Measurements from ENCODE around the gene SUV39H2.
"Not testable (repeated sequence)": the region's sequence is repeated elsewhere in the genome, so short reads cannot be mapped to it uniquely, and the experiment has no call there.

SUV39H2 gene

DNA sequence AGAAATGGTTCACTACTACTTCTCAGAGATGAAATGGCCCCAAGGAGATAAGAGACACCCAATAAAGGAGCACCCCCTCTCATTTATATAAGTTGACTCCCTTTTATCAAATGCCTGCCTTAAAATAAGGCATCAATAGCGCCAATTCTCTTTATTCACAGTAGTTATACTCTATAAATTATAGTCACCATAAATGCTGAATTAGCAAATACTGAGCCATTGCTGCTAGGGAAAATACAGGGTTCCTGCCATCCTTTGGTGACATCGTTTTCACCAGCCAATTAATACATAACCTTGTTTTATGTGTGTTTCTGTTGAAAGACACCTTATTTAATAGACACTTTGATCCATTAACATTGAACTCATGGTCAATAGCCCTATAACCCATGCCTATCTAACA is 46.6 kb downstream of the SUV39H2 start:
- ATAC-seq (ENCODE audit: low read depth) (no peak), DNase-seq (ENCODE audit: low spot score) (no peak)
- Histone ChIP-seq H3K4me1 (ENCODE audit: insufficient read depth, poor library complexity, severe bottlenecking) (no peaks in the 10 kb centered on the region), H3K36me3 (ENCODE audit: low read depth) (peaks cover 86% of the 10 kb centered on the region), H3K9me3 (ENCODE audit: severe bottlenecking) (no peaks in the 10 kb centered on the region), H3K27me3 (ENCODE audit: insufficient read depth, poor library complexity, severe bottlenecking) (no peaks in the 10 kb centered on the region), H3K27ac (ENCODE audit: poor library complexity, severe bottlenecking) (no peak overlapping the region), H3K4me3 (ENCODE audit: severe bottlenecking) (no peak overlapping the region)
- TF ChIP-seq, protein P1, sequence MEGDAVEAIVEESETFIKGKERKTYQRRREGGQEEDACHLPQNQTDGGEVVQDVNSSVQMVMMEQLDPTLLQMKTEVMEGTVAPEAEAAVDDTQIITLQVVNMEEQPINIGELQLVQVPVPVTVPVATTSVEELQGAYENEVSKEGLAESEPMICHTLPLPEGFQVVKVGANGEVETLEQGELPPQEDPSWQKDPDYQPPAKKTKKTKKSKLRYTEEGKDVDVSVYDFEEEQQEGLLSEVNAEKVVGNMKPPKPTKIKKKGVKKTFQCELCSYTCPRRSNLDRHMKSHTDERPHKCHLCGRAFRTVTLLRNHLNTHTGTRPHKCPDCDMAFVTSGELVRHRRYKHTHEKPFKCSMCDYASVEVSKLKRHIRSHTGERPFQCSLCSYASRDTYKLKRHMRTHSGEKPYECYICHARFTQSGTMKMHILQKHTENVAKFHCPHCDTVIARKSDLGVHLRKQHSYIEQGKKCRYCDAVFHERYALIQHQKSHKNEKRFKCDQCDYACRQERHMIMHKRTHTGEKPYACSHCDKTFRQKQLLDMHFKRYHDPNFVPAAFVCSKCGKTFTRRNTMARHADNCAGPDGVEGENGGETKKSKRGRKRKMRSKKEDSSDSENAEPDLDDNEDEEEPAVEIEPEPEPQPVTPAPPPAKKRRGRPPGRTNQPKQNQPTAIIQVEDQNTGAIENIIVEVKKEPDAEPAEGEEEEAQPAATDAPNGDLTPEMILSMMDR (IDR thresholded peaks at IDR 0.05; ENCODE audit: poor library complexity, severe bottlenecking), result no peak

GRCh38 chr10:14926061-14926470 is 47.4 kb downstream of the SUV39H2 start:
- H3K4me3 ChIP-seq (ENCODE audit: severe bottlenecking), result no peak overlapping the region
- no peak for ATAC-seq (ENCODE audit: low read depth)
- H3K27me3 ChIP-seq (ENCODE audit: insufficient read depth, poor library complexity, severe bottlenecking), result no peaks in the 10 kb centered on the region
- H3K27ac ChIP-seq (ENCODE audit: poor library complexity, severe bottlenecking), result no peak overlapping the region
- no peak for DNase-seq (ENCODE audit: low spot score)
- H3K4me1 ChIP-seq (ENCODE audit: insufficient read depth, poor library complexity, severe bottlenecking), result no peaks in the 10 kb centered on the region
- no peaks in the 10 kb centered on the region for H3K9me3 ChIP-seq (ENCODE audit: severe bottlenecking)
- TF ChIP-seq, protein P1 (IDR thresholded peaks at IDR 0.05; ENCODE audit: poor library complexity, severe bottlenecking), result no peak
- H3K36me3 ChIP-seq (ENCODE audit: low read depth), result peaks cover 87% of the 10 kb centered on the region

- Histone ChIP-seq H3K27me3 (ENCODE audit: insufficient read depth, poor library complexity, severe bottlenecking) (no peaks in the 10 kb centered on the region), H3K4me3 (ENCODE audit: severe bottlenecking) (no peak overlapping the region), H3K27ac (ENCODE audit: poor library complexity, severe bottlenecking) (no peak overlapping the region), H3K36me3 (ENCODE audit: low read depth) (peaks cover 89% of the 10 kb centered on the region), H3K4me1 (ENCODE audit: insufficient read depth, poor library complexity, severe bottlenecking) (no peaks in the 10 kb centered on the region), H3K9me3 (ENCODE audit: severe bottlenecking) (no peaks in the 10 kb centered on the region)
- TF ChIP-seq, protein P1 (IDR thresholded peaks at IDR 0.05; ENCODE audit: poor library complexity, severe bottlenecking), result no peak
- ATAC-seq (ENCODE audit: low read depth), result no peak
- no peak for DNase-seq (ENCODE audit: low spot score)
Observed at GRCh38 chr10:14926722-14927416, 48.2 kb downstream of the SUV39H2 start.

- Histone ChIP-seq H3K36me3 (ENCODE audit: low read depth) (peaks cover 77% of the 10 kb centered on the region), H3K27me3 (ENCODE audit: insufficient read depth, poor library complexity, severe bottlenecking) (no peaks in the 10 kb centered on the region), H3K9me3 (ENCODE audit: severe bottlenecking) (no peaks in the 10 kb centered on the region), H3K4me1 (ENCODE audit: insufficient read depth, poor library complexity, severe bottlenecking) (no peaks in the 10 kb centered on the region), H3K27ac (ENCODE audit: poor library complexity, severe bottlenecking) (no peak overlapping the region), H3K4me3 (ENCODE audit: severe bottlenecking) (no peak overlapping the region)
- ATAC-seq (ENCODE audit: low read depth), result no peak
- DNase-seq (ENCODE audit: low spot score), result no peak
- TF ChIP-seq, protein P1 (IDR thresholded peaks at IDR 0.05; ENCODE audit: poor library complexity, severe bottlenecking), result no peak
Observed at GRCh38 chr10:14930610-14931009, 51.9 kb downstream of the SUV39H2 start.

- no peaks in the 10 kb centered on the region for H3K9me3 ChIP-seq (ENCODE audit: severe bottlenecking)
- H3K27me3 ChIP-seq (ENCODE audit: insufficient read depth, poor library complexity, severe bottlenecking), result no peaks in the 10 kb centered on the region
- no peak overlapping the region for H3K4me3 ChIP-seq (ENCODE audit: severe bottlenecking)
- H3K27ac ChIP-seq (ENCODE audit: poor library complexity, severe bottlenecking), result no peak overlapping the region
- TF ChIP-seq, protein P1 (IDR thresholded peaks at IDR 0.05; ENCODE audit: poor library complexity, severe bottlenecking), result no peak
- ATAC-seq (ENCODE audit: low read depth), result no peak
- DNase-seq (ENCODE audit: low spot score), result no peak
- H3K4me1 ChIP-seq (ENCODE audit: insufficient read depth, poor library complexity, severe bottlenecking), result no peaks in the 10 kb centered on the region
- H3K36me3 ChIP-seq (ENCODE audit: low read depth), result peaks cover 49% of the 10 kb centered on the region
Observed at GRCh38 chr10:14936584-14936983, 57.9 kb downstream of the SUV39H2 start.

GRCh38 chr10:14938971-14939370 is 60.3 kb downstream of the SUV39H2 start:
- not testable (repeated sequence) for H3K27me3 ChIP-seq (ENCODE audit: insufficient read depth, poor library complexity, severe bottlenecking); H3K4me3 ChIP-seq (ENCODE audit: severe bottlenecking); DNase-seq (ENCODE audit: low spot score); H3K27ac ChIP-seq (ENCODE audit: poor library complexity, severe bottlenecking); ATAC-seq (ENCODE audit: low read depth); H3K9me3 ChIP-seq (ENCODE audit: severe bottlenecking); H3K4me1 ChIP-seq (ENCODE audit: insufficient read depth, poor library complexity, severe bottlenecking)
- H3K36me3 ChIP-seq (ENCODE audit: low read depth), result peaks cover 34% of the 10 kb centered on the region

DNA sequence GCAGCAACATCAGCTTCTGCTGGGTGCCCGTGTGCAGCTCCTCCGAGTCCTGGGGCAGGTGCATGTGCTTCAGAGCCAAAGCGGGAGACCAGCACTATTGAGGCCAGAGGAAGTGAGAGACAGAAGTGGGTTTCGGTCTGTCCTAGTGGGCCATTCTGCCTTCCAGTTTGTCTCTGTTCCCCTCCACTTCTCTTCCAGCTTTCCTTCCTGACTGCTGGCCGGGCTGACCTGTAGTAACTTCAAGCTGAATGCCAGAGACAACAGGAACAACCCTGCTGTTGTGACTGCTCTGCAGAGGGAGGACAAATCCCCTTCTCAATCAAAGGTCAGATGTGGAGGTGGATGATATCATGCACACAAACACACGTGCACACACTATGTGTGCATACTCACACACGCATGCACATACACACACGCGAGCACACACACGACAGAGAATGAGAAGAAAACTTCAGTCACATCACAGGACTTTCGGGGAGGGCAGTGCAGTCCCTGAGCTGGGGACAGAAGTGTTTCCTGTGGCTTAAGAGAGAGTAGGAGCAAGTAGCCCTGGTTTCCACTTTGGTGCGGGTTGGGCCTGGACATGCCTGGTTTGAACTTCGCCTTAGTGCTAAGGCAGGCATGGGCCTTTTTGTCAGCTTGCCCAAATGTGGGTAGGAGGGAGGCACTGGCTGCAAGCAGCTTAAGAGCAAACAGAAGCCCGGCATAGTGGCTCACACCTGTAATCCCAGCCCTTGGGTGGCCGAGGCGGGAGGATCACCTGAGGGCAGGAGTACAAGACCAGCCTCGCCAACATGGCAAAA is 63.7 kb downstream of the SUV39H2 start:
- not testable (repeated sequence) for H3K27me3 ChIP-seq (ENCODE audit: insufficient read depth, poor library complexity, severe bottlenecking); ATAC-seq (ENCODE audit: low read depth); H3K4me3 ChIP-seq (ENCODE audit: severe bottlenecking); H3K9me3 ChIP-seq (ENCODE audit: severe bottlenecking); DNase-seq (ENCODE audit: low spot score); H3K27ac ChIP-seq (ENCODE audit: poor library complexity, severe bottlenecking); H3K4me1 ChIP-seq (ENCODE audit: insufficient read depth, poor library complexity, severe bottlenecking)
- peaks cover 44% of the 10 kb centered on the region for H3K36me3 ChIP-seq (ENCODE audit: low read depth)
